Lower leg skin (tissue), 4 donors: ENCODE data around the gene STX16. TPM values are rescaled to one million over a fixed set of nuclear protein-coding genes. Genes with fewer than 3 reads are reported as not detected.

Experiments used
- DNase-seq, 2 donors: peaks; one replicate each; pipeline ENCODE4 v3.0.0-alpha.2; 2019; ENCODE audit warnings: low spot score in 2 of 2
- H3K4me3 ChIP-seq: fragments of 200-600 bp; sonication (generic); 2 replicates; pipeline ENCODE4 v1.5.1; 2017; ENCODE audit warnings: mild to moderate bottlenecking, low read depth; ENCODE audit not compliant: poor library complexity, severe bottlenecking
- CTCF ChIP-seq, 3 donors: fragments of 450-650 bp; IDR thresholded peaks; one replicate each; pipeline ENCODE4 v1.5.1; 2016; ENCODE audit warnings: antibody characterized with exemption in 3 of 3, mild to moderate bottlenecking in 3 of 3, moderate library complexity in 2 of 3
- POLR2A ChIP-seq, 2 donors: fragments of 450-650 bp; IDR thresholded peaks; one replicate each; pipeline ENCODE4 v1.6.1; 2016 to 2017; ENCODE audit warnings: antibody characterized with exemption in 2 of 2, mild to moderate bottlenecking in 1 of 2, moderate library complexity in 1 of 2
- WGBS, 2 donors: methylation state at CpG; one replicate each; pipeline ENCODE4 v1.1.5; 2018; 5-methylcytosine and 5-hydroxymethylcytosine counted together
- intact Hi-C: fragments of 100-400 bp; cut with DNase I; formaldehyde crosslinking; loops from one replicate; pipeline ENCODE4 v1.15.0; 2023; ENCODE audit warnings: low total_unique reads
- total RNA-seq, 4 donors: library from RNA; depleted of rRNA; stranded (reverse); fragments of >200 nt; gene quantifications; one replicate each; pipeline ENCODE4 v1.1.0, GENCODE V29; 2016

The STX16 gene
- total RNA-seq, 4 donors from 2014 or later = 36.0 to 52.1 (median 44.2) TPM

GRCh38 chr20:58694241-58695083 is 43.4 kb downstream of the STX16 start:
- intact Hi-C loops = no loop called here

GRCh38 chr20:58695084-58695722 is 44.1 kb downstream of the STX16 start:
- TF ChIP-seq POLR2A (IDR thresholded peaks at IDR 0.05) (no peak), CTCF (IDR thresholded peaks at IDR 0.05) (no peak)
- WGBS, 2 donors = 92 to 95% methylated on average over 9 of the region's 9 CpGs
- intact Hi-C loops = no loop called here

More at GRCh38 chr20:58694241-58695083, 43.4 kb downstream of the STX16 start:
- no peak for TF ChIP-seq POLR2A (IDR thresholded peaks at IDR 0.05)
- TF ChIP-seq CTCF (IDR thresholded peaks at IDR 0.05) = no peak
- peak in 1 of 2 donors; percentile 85 for DNase-seq
- WGBS, 2 donors = 92 to 94% methylated on average over 33 of the region's 33 CpGs
- no peak overlapping the region for H3K4me3 ChIP-seq

GRCh38 chr20:58695895-58696375 is 44.9 kb downstream of the STX16 start:
- 91 to 94% methylated on average over 10 of the region's 10 CpGs for WGBS, 2 donors
- DNase-seq = peak in 1 of 2 donors; percentile 65
- H3K4me3 ChIP-seq = no peak overlapping the region
- intact Hi-C loops = no loop called here
- TF ChIP-seq CTCF (IDR thresholded peaks at IDR 0.05) = no peak
- no peak for TF ChIP-seq POLR2A (IDR thresholded peaks at IDR 0.05)

More at GRCh38 chr20:58695084-58695722, 44.1 kb downstream of the STX16 start:
- H3K4me3 ChIP-seq = no peak overlapping the region
- DNase-seq = peak in 1 of 2 donors; percentile 77

GRCh38 chr20:58696411-58696961 is 45.4 kb downstream of the STX16 start:
- no peak overlapping the region for H3K4me3 ChIP-seq
- 79 to 84% methylated on average over 7 to 10 of the region's 10 CpGs for WGBS, 2 donors
- peak in 1 of 2 donors; percentile 73 for DNase-seq
- TF ChIP-seq POLR2A (IDR thresholded peaks at IDR 0.05) (no peak), CTCF (IDR thresholded peaks at IDR 0.05) (no peak)
- intact Hi-C loops = no loop called here

- no peak for TF ChIP-seq POLR2A (IDR thresholded peaks at IDR 0.05)
- TF ChIP-seq CTCF (IDR thresholded peaks at IDR 0.05) = no peak
- peak in 1 of 2 donors; percentile 73 for DNase-seq
- H3K4me3 ChIP-seq = no peak overlapping the region
- intact Hi-C loops = no loop called here
- WGBS, 2 donors = 76 to 81% methylated on average over 20 of the region's 21 CpGs
These were observed 46.3 kb downstream of the STX16 start for GRCh38 chr20:58697201-58697866.
